Glomerular endothelial cell (primary cell): ENCODE results near the gene TMEM239. TPM values are rescaled to one million over a fixed set of nuclear protein-coding genes. Genes with fewer than 3 reads are reported as not detected.

Experiments
- DNase-seq: peaks from one replicate; pipeline ENCODE4 v3.0.0-alpha.2; 2011; ENCODE audit warnings: low read depth, low spot score; ENCODE audit errors: extremely low read depth
- total RNA-seq: library from RNA; depleted of rRNA; stranded (reverse); fragments of >200 nt; gene quantifications from 2 replicates; pipeline ENCODE4 v1.2.3, GENCODE V29; 2015

TMEM239 gene
- total RNA-seq, 1 donor from 2014 or later, result not detected

DNA sequence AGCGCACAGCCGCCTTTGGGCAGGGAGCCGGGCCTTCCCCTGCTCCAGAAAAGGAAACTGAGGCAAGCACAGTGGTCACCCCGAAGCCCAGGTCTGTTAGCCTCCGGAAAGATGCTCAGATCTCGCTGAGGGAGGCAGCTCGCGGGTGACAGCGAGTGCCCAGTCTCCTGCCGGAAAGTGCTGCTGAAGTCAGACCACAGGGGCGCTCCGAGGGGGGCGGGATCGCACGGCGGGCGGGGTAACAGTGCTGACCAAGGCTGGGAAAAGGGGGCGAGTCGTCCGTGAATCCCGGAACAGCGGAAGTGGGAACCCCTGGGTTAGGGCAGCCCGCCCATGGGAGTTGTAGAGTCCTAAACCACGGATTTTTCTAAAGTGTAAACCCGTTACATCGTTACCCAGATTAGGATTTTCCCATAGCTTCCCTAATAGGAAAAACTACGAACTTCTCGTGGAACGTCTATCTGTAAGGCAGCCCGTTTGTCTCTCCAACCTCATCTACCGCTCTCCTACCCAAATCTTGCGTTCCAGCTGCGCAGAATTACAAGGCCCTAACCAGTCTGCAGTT lies 24.9 kb downstream of the TMEM239 start:
- DNase-seq, result no peak

DNA sequence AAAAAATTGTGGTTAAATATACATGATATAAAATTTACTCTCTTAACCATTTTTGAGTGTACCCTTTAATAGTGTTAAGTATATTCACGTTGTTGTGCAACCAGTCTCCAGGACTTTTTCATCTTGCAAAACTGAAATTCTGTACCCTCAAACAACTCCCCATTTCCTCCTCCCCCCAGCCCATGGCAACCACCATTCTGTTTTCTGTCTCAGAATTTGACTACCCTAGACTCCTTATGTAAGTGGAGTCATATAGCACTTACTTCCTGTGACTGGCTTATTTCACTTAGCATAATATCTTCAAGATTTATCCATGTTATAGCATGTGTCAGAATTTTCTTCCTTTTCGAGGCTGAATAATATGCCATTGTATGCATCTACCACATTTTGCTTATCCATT lies 29.4 kb downstream of the TMEM239 start:
- DNase-seq, result no peak

DNA sequence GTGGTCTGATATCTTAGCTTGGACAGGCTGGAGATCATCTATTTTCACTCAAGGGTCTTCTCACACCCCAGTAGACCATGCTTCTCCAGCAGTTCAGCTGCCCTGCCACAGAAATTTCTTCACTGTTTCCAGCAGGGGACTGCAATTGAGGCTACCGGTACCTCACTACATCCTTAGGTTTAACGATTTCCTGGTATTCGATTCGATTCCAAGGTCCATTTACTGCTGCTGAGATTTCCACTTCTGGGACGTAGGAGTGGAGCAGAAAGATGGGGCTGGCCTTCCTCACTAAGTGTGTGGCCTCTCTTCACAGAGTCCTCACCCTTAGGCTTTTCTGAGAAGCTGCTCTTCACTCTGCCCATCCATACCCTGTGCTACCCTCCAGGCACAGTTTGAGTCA lies 30.5 kb downstream of the TMEM239 start:
- no peak for DNase-seq

DNA sequence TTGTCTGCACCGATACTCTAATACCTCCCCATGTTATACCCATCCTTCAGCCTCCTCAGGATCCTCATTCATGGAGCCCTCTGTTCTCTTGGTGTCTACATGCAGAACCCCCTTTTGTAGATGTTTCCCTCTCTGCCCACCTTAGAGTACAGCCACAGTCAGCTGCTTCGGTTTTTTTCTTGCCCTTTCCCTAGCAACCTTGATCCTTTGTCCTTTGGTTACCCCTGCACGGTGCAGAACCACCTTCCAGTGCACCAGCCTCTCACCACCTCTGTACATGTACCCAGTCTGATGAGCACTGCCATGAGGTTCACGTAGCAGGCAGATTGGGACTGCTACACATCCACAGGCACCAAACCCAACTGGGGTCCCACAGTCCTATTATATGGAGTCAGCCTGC lies 31.6 kb downstream of the TMEM239 start:
- no peak for DNase-seq

DNA sequence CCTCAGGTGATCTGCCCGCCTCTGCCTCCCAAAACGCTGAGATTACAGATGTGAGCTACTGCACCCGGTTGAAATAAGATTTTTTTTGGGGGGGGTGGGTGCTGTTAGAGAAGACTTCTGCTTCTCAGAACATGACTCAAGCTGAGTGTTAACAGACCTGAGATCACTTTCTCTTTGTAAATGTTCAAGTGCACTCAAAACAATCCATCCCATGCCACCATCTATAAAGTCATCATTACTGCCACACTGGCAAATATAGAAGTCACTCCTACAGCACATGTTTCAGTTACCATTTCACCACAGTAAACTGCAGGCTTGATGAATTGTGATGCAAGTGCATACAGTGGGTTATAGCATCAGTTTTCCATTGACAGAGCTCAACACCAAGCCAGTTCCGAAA lies 33.4 kb downstream of the TMEM239 start:
- DNase-seq, result no peak

DNA sequence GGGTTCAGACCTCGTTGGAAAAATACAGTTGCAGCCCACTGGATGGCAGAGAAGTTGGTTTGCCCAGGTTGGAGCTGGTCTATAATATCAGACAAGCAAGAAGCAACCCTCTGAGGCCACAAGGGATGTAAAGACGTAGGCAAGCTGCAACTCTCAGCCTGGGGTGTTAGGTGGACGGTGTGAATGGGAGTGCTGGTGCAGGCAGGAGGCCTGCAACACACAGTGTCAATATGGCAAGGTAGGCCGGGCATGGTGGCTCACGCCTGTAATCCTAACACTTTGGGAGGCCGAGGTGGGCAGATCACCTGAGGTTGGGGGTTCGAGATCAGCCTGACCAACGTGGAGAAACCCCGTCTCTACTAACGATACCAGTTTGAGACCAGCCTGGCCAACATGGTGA lies 34.9 kb downstream of the TMEM239 start:
- no peak for DNase-seq

DNA sequence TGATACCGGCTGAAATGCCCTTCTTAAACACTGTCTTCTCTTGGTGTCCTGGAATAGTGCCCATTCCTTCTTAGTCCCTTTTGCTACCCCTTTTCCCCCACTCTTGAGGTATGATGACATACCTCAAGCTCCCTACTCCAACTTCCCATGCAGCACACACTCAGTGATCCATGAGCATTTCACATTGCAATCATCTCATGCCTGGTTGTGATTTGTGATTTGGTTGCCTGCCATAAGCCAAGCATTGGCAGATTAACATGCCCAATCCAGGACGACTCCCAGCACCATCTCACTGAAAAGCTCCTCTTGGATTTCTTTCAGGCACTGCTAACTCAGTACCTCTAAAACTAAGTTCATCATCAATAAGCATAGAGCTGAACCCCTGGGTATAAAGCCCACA lies 42.4 kb downstream of the TMEM239 start:
- DNase-seq, result no peak

DNA sequence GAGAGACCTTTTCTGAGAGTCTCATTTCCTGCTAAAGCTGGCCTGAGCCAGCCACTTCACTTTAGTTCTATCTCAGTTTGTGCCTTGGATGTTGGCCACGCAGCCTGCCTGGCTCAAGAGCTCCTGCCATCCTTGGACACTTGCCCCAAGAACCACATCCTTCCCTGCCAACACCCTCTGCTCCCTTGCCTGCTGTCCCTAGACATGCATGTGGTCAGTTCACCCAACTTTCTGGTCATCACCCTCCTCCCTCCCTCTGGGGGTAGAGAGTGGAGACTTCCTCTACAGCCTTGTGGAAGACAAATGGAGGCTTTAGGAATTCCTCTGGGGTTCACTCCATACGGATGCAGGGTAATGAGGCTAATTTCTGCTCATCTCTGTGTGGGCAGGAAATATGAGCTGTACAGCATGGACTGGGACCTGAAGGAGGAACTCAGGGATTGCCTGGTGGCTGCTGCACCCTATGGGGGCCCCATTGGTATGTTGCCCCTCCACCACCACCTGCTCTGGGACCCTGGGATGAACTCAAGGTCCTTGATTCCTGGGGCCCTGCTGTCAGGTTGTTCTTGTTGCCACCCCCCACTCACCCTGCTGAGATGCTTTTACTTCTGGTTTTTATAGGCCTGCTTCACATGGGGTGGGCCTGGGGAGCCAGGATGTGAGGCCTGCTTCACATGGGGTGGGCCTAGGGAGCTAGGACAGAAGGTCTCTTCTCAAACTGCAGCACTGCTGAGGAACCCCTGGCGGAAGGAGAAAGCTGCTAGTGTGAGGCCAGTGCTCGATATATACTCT lies 43.4 kb downstream of the TMEM239 start:
- no peak for DNase-seq

DNA sequence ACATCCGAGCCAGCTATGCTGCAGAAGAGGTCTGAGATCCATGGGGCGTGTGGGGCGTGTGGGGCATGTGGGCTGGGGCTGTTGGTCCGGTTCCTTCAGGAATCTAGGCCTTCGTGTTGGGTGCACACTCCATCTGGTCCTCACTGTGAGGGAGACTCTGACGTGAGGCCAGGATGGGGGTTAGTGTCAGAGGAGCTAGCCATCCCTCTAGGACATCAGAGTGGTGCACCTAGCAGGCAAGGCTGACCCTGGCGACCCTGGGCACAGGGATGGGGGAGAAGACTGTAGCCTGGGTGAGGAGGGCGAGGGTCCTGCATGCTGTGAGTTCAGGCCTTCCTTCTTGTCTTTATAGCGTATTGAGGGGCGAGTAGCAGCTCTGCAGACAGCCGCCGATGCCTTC lies 48.5 kb downstream of the TMEM239 start:
- DNase-seq, result no peak

DNA sequence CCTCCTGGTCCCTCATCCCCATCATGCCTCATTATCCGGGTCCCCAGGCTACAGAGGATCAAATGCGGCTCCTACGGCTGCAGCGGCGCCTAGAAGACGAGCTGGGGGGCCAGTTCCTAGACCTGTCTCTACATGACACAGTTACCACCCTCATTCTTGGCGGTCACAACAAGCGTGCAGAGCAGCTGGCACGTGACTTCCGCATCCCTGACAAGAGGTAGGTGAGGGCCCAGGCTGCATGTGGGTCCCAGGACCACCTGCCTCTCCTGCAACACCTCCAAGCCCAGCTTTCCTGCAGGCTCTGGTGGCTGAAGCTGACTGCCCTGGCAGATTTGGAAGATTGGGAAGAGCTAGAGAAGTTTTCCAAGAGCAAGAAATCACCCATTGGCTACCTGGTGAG lies 48.9 kb downstream of the TMEM239 start:
- no peak for DNase-seq

DNA sequence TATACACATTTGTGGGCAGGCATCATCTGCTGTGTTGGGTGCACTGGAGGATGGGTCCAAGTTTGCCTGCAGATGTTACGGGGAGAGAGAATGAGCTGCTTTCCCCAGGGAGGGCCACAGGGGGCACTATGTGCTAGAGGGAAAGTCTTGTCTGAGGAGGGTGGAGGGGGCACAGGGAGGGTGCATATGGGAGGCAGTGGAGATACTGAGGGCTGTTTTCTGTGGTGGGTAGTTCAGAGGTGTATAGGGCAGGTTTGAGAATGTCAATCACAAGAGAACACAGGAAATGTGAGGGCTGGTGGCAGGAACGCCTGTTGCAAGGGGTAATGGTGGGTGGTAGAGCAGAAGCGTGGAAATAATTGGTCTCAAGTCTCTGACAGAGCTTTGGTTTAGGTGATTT lies 49.5 kb downstream of the TMEM239 start:
- DNase-seq, result no peak

DNA sequence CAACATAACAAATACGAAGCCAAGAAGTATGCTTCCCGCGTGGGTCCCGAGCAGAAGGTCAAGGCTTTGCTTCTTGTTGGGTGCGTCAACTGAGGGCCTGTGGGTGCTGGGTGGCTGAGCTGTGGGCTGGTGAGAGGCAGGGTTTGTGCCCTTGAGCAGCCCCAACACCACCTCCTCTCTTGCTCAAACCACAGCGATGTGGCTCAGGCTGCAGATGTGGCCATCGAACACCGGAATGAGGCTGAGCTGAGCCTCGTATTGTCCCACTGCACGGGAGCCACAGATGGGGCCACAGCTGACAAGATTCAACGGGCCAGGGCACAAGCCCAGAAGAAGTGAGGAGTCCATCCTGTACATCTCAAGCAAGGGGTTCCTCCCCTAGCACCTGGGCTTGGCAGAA lies 50.1 kb downstream of the TMEM239 start:
- no peak for DNase-seq

DNA sequence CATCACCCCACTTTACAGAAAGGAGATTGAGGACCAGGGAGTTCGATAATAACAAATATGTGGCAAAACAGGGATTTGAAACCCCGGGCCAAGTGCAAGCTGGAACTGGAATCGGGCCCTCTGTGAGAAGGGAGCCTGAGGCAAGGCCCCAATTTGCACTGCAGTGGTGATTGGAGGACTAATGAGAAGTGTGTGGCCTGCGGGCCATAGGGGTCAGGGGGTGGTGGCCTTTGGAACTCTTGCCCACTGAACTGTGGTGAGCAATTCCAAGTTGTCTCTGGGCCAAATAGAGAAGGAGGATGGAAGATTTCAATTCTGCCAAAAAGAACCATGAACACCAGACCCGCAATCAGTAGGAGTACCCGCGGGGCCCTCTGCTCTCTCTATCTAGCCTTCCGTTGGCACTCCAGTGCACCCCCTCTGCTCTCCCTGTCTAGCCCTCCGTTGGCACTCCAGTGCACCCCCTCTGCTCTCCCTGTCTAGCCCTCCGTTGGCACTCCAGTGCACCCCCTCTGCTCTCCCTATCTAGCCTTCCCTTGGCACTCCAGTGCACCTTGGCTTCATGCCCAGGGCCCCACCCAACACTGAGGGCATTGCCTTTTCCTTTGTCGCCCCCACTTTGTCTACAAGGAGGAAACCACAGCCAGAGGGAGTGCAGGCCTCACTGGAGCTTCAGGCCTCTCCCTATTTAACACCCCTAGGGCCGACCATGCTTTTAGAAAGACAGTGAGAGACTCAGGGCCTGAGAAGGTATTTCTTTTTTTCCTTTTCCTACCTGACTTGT lies 51.1 kb downstream of the TMEM239 start:
- no peak for DNase-seq

Other genes starting within 250 kb of the TMEM239 start
- gene NOP56, start 163.7 kb upstream of the TMEM239 start, total RNA-seq, result 122 and 123 TPM in 2 replicates
- 81.7 and 111 TPM in 2 replicates for gene IDH3B, start 152.1 kb upstream of the TMEM239 start, total RNA-seq
- 2.3 and 4.1 TPM in 2 replicates for gene EBF4, start 123.6 kb upstream of the TMEM239 start, total RNA-seq
- gene CPXM1, start 15.7 kb upstream of the TMEM239 start, total RNA-seq, result 4.3 and 12.5 TPM in 2 replicates
- gene C20orf141, start 1.4 kb upstream of the TMEM239 start, total RNA-seq, result not detected in 2 replicates
- 13.4 and 22.7 TPM in 2 replicates for gene PCED1A, start 24.3 kb downstream of the TMEM239 start, total RNA-seq
- gene VPS16, start 24.4 kb downstream of the TMEM239 start, total RNA-seq, result 32.8 and 36.6 TPM in 2 replicates
- gene PTPRA, start 57.1 kb downstream of the TMEM239 start, total RNA-seq, result 46.9 and 62.0 TPM in 2 replicates
- gene GNRH2, start 227.3 kb downstream of the TMEM239 start, total RNA-seq, result 0.48 TPM in 1 of 2 replicates, not detected in the other
- 30.8 and 37.9 TPM in 2 replicates for gene MRPS26, start 229.7 kb downstream of the TMEM239 start, total RNA-seq